OCI-LY3 (cell line): ENCODE data around the gene CD6.

ENCODE experiments used
- EZH2phosphoT487 ChIP-seq: fragments of 200-600 bp; shearing (Covaris generic); IDR thresholded peaks from 2 replicates; pipeline ENCODE4 v1.6.1; 2018; ENCODE audit warnings: antibody characterized with exemption, mixed run types, low read depth
- TF ChIP-seq, protein P1 (sequence below): fragments of 200-600, 300-600 bp; sonication (generic); IDR thresholded peaks from 2 replicates; pipeline ENCODE4 v1.5.1; 2014; ENCODE audit warnings: antibody characterized with exemption, low read length, low read depth

DNA sequence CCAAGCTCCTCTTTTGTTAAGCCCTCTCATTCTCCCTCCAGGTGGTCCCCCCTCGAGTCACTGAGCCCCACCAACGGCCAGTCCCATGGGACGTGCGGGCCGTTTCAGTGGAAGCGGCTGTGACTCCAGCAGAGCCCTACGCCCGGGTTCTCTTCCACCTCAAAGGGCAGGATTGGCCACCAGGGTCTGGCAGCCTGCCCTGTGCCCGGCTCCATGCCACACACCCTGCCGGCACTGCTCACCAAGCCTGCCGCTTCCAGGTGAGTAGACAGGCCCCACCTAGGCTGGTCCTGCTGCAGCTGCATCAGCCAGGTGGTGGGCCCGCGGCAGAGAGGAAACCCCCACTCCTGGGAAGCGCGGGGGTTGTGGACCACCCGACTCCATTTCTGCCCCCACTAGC is 43.9 kb upstream of the CD6 start:
- TF ChIP-seq, protein P1, sequence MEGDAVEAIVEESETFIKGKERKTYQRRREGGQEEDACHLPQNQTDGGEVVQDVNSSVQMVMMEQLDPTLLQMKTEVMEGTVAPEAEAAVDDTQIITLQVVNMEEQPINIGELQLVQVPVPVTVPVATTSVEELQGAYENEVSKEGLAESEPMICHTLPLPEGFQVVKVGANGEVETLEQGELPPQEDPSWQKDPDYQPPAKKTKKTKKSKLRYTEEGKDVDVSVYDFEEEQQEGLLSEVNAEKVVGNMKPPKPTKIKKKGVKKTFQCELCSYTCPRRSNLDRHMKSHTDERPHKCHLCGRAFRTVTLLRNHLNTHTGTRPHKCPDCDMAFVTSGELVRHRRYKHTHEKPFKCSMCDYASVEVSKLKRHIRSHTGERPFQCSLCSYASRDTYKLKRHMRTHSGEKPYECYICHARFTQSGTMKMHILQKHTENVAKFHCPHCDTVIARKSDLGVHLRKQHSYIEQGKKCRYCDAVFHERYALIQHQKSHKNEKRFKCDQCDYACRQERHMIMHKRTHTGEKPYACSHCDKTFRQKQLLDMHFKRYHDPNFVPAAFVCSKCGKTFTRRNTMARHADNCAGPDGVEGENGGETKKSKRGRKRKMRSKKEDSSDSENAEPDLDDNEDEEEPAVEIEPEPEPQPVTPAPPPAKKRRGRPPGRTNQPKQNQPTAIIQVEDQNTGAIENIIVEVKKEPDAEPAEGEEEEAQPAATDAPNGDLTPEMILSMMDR: no peak
- no peak for TF ChIP-seq EZH2phosphoT487
